K562 (cell line): ENCODE measurements around the gene TTC39A. TPM values are rescaled to one million over a fixed set of nuclear protein-coding genes. Genes with fewer than 3 reads are reported as not detected.

Experiments
- ATAC-seq: fragments of 200-7000 bp; cut with Tn5 transposase; 3 replicates; pipeline ENCODE4 v1.9.1; 2020; ENCODE audit warnings: moderate library complexity
- BruUV-seq: library from RNA; stranded (reverse); fragments of 400-500 nt; replicated peaks from 2 replicates; lab custom pipeline; 2021; lab: Mats Ljungman, UMichigan
- CTCF ChIA-PET: fragments of 300-600 bp; formaldehyde crosslinking; extraction: SDS; loops from one replicate; lab custom pipeline; 2021; ENCODE audit warnings: low intra/inter-chr PET ratio; lab: Yijun Ruan, JAX
- POLR2A ChIA-PET: fragments of 300-600, 350-650 bp; sonication (Branson Sonifier 250); formaldehyde crosslinking; extraction: SDS; loops from one replicate; lab custom pipeline; 2021; ENCODE audit warnings: antibody characterized with exemption, inconsistent platforms; lab: Yijun Ruan, JAX
- DNase-seq, 4 experiments: peaks; one replicate each; pipeline versions ENCODE4 v3.0.0 to v3.0.0-alpha.2; 2011 to 2018; ENCODE audit warnings: low spot score in 3 of 4, mixed read lengths in 3 of 4; ENCODE audit errors: extremely low read depth in 1 of 4
- FAIRE-seq: peaks from 2 replicates; lab custom pipeline; 2011; peaks lifted over from hg19 to GRCh38; lab: Jason Lieb, UNC
- H2AFZ ChIP-seq: 2 replicates; pipeline ENCODE4 v1.6.0; 2011; ENCODE audit warnings: low read depth, low read length, control low read depth, inconsistent platforms
- H3K27ac ChIP-seq: fragments of 200-600 bp; 3 replicates; pipeline ENCODE4 v1.8.0; 2011; ENCODE audit warnings: low read depth, mild to moderate bottlenecking, control low read depth, inconsistent platforms, low read length, moderate library complexity, mixed read lengths; ENCODE audit errors: extremely low read depth
- H3K27me3 ChIP-seq, 2 experiments: fragments of 300-600 bp in 1 of 2; 2 replicates in 1 of 2; 3 replicates in 1 of 2; pipeline versions ENCODE4 v1.6.0 to v1.8.0; 2011; ENCODE audit warnings: inconsistent platforms in 2 of 2, low read length in 2 of 2, mild to moderate bottlenecking in 1 of 2, mixed read lengths in 1 of 2, moderate library complexity in 1 of 2; ENCODE audit not compliant: control insufficient read depth in 2 of 2, insufficient read depth in 2 of 2
- H3K36me3 ChIP-seq: fragments of 300-600 bp; 3 replicates; pipeline ENCODE4 v1.8.0; 2011; ENCODE audit warnings: mild to moderate bottlenecking, low read length, inconsistent platforms; ENCODE audit not compliant: control insufficient read depth, insufficient read depth
- H3K4me1 ChIP-seq, 2 experiments: fragments of 200-600 bp in 1 of 2; replicated peaks in 1 of 2; 2 replicates in 1 of 2; 3 replicates in 1 of 2; pipeline versions ENCODE4 v1.5.1 to v1.8.0; 2011; ENCODE audit warnings: inconsistent platforms in 2 of 2, low read length in 2 of 2, mild to moderate bottlenecking in 1 of 2, mixed read lengths in 1 of 2, moderate library complexity in 1 of 2; ENCODE audit not compliant: control insufficient read depth in 2 of 2, insufficient read depth in 2 of 2
- H3K4me2 ChIP-seq: 2 replicates; pipeline ENCODE4 v1.6.1; 2011; ENCODE audit warnings: low read length, control low read depth, inconsistent platforms, mixed read lengths; ENCODE audit not compliant: insufficient read depth
- H3K4me3 ChIP-seq: fragments of 200-600 bp; sonication (generic), shearing (Covaris generic); 2 replicates; pipeline ENCODE4 v1.5.1; 2016; ENCODE audit warnings: control low read depth, inconsistent platforms
- H3K79me2 ChIP-seq: fragments of 200-600 bp; 3 replicates; pipeline ENCODE4 v1.8.0; 2011; ENCODE audit warnings: low read length, inconsistent platforms; ENCODE audit not compliant: control insufficient read depth, insufficient read depth
- H3K9ac ChIP-seq, 2 experiments: 2 replicates each; pipeline versions ENCODE4 v1.6.0 to v1.6.1; 2011; ENCODE audit warnings: low read depth in 2 of 2, low read length in 2 of 2, control low read depth in 1 of 2, inconsistent platforms in 1 of 2, mild to moderate bottlenecking in 1 of 2, mixed read lengths in 1 of 2; ENCODE audit not compliant: insufficient read depth in 1 of 2
- H3K9me1 ChIP-seq: one replicate; pipeline ENCODE4 v1.6.0; 2011; ENCODE audit warnings: inconsistent platforms, mild to moderate bottlenecking, low read length, moderate library complexity; ENCODE audit not compliant: control insufficient read depth, insufficient read depth
- H3K9me3 ChIP-seq: replicated peaks from 2 replicates; pipeline ENCODE4 v1.5.1; 2011; ENCODE audit warnings: low read depth, low read length, inconsistent platforms; ENCODE audit not compliant: control insufficient read depth, insufficient read depth
- H4K20me1 ChIP-seq: replicated peaks from 2 replicates; pipeline ENCODE4 v1.6.1; 2011; ENCODE audit warnings: low read length, inconsistent platforms, mixed read lengths; ENCODE audit not compliant: control insufficient read depth, insufficient read depth
- ATF1 ChIP-seq, 2 experiments: fragments of 450-650 bp in 1 of 2; IDR thresholded peaks; 2 replicates each; pipeline ENCODE4 v1.6.1; 2016; ENCODE audit warnings: missing compliant biosample characterization in 1 of 2, missing genetic modification characterization in 1 of 2
- HNRNPK ChIP-seq: fragments of 200-400 bp; formaldehyde crosslinking; IDR thresholded peaks from one replicate; pipeline ENCODE4 v1.6.1; 2018; ENCODE audit warnings: mild to moderate bottlenecking, low read depth, low read length; ENCODE audit not compliant: poor library complexity, severe bottlenecking
- JUND ChIP-seq, 2 experiments: IDR thresholded peaks; 2 replicates in 1 of 2; 3 replicates in 1 of 2; pipeline ENCODE4 v1.6.1; 2011; ENCODE audit warnings: borderline replicate concordance in 2 of 2, low read depth in 2 of 2, low read length in 2 of 2, improper control_type of control experiment in 1 of 2, missing biosample characterization in 1 of 2, missing genetic modification characterization in 1 of 2, missing genetic modification reagents in 1 of 2
- PML ChIP-seq: IDR thresholded peaks from 2 replicates; pipeline ENCODE4 v1.6.1; 2012; ENCODE audit warnings: low read length, inconsistent platforms
- RB1 ChIP-seq: fragments of 450-650 bp; IDR thresholded peaks from 2 replicates; pipeline ENCODE4 v1.6.1; 2017; ENCODE audit warnings: low read depth, mild to moderate bottlenecking
- RBM25 ChIP-seq: fragments of 200-400 bp; formaldehyde crosslinking; IDR thresholded peaks from 2 replicates; pipeline ENCODE4 v1.6.1; 2018; ENCODE audit warnings: low read length, low read depth, moderate library complexity; ENCODE audit not compliant: severe bottlenecking
- RBM39 ChIP-seq: fragments of 200-400 bp; formaldehyde crosslinking; optimal IDR thresholded peaks from 2 replicates; pipeline ENCODE3; 2018; ENCODE audit warnings: low read depth, low read length
- RNF2 ChIP-seq: sonication (generic); IDR thresholded peaks from 2 replicates; pipeline ENCODE4 v1.6.1; 2016
- SMAD1 ChIP-seq: fragments of 150-350 bp; IDR thresholded peaks from 2 replicates; pipeline ENCODE4 v1.6.1; 2014; ENCODE audit warnings: low read length, low read depth; ENCODE audit not compliant: partially characterized antibody
- SRSF1 ChIP-seq: fragments of 200-400 bp; formaldehyde crosslinking; IDR thresholded peaks from 2 replicates; pipeline ENCODE4 v1.6.1; 2017; ENCODE audit warnings: mild to moderate bottlenecking, low read depth, low read length, moderate library complexity
- TAF9B ChIP-seq: fragments of 450-650 bp; IDR thresholded peaks from 2 replicates; pipeline ENCODE4 v1.6.1; 2018; ENCODE audit warnings: mild to moderate bottlenecking; ENCODE audit not compliant: partially characterized antibody
- ZEB2 ChIP-seq: fragments of 450-650 bp; IDR thresholded peaks from 2 replicates; pipeline ENCODE4 v1.6.1; 2016
- ZFP36 ChIP-seq: fragments of 150-350 bp; IDR thresholded peaks from 2 replicates; pipeline ENCODE4 v1.6.1; 2018; ENCODE audit warnings: low read length, low read depth; ENCODE audit not compliant: partially characterized antibody
- ZNF197 ChIP-seq: fragments of 200-800 bp; sonication (Bioruptor generic); IDR thresholded peaks from 2 replicates; pipeline ENCODE4 v1.6.1; 2016; ENCODE audit warnings: low read depth, missing genetic modification characterization, missing compliant biosample characterization
- ZNF212 ChIP-seq: fragments of 450-650 bp; formaldehyde crosslinking; IDR thresholded peaks from 2 replicates; pipeline ENCODE4 v1.4.0; 2020; ENCODE audit warnings: mild to moderate bottlenecking
- ZNF436 ChIP-seq: fragments of 250-450, 450-650 bp; sonication (Bioruptor Pico); formaldehyde crosslinking; IDR thresholded peaks from 2 replicates; pipeline ENCODE4 v1.7.0; 2020; ENCODE audit warnings: mild to moderate bottlenecking
- ZNF444 ChIP-seq: fragments of 250-450 bp; sonication (Bioruptor Pico); IDR thresholded peaks from 2 replicates; pipeline ENCODE4 v1.4.0; 2020; ENCODE audit warnings: mild to moderate bottlenecking, moderate library complexity
- ZNF668 ChIP-seq: fragments of 250-450 bp; sonication (Bioruptor Pico); IDR thresholded peaks from 2 replicates; pipeline ENCODE4 v1.8.0; 2022; ENCODE audit warnings: mild to moderate bottlenecking, inconsistent platforms
- WGBS: fragments of 100-300 bp; shearing (Covaris generic); methylation state at CpG from one replicate; pipeline ENCODE4 v1.1.6; 2016; ENCODE audit warnings: low coverage, mixed read lengths; ENCODE audit not compliant: insufficient coverage; ENCODE audit errors: missing lambda C conversion rate; 5-methylcytosine and 5-hydroxymethylcytosine counted together
- in situ Hi-C: fragments of 300-500 bp; cut with MboI; formaldehyde crosslinking; loops from 4 replicates; pipeline ENCODE4 v1.15.0; 2018; ENCODE audit warnings: inconsistent platforms, mixed read lengths
- intact Hi-C: fragments of 100-400 bp; cut with micrococcal nuclease; formaldehyde crosslinking; loops from 2 replicates; pipeline ENCODE4 v1.14.2; 2022
- polyA plus RNA-seq, 8 experiments: library from polyadenylated mRNA; depleted of rRNA in 4 of 8; stranded (reverse) in 5 of 8; unstranded in 3 of 8; fragments of >200 nt; fragmentation: Nextera tagmentation in 2 of 8; fragmentation: Illumina TruSeq in 1 of 8; extraction: Ambion mirVana in 2 of 8; extraction: Trizol in 1 of 8; gene quantifications; 2 replicates each; pipeline versions ENCODE4 v1.2.1 to v1.2.3, GENCODE V29; 2011 to 2014; ENCODE audit warnings: inconsistent platforms in 1 of 8, missing spikeins in 1 of 8
- total RNA-seq, 7 experiments: library from RNA; depleted of rRNA in 6 of 7; stranded (reverse); fragments of >200 nt in 6 of 7; fragmentation: Illumina TruSeq in 2 of 7; extraction: Trizol in 2 of 7; gene quantifications; 2 replicates each; pipeline versions ENCODE4 v1.2.1 to v1.2.3, GENCODE V29; 2011 to 2021; ENCODE audit warnings: low replicate concordance in 1 of 7
- TF ChIP-seq, protein P1 (sequence below): fragments of 450-650 bp; IDR thresholded peaks from 2 replicates; pipeline ENCODE4 v1.6.1; 2018; ENCODE audit warnings: mild to moderate bottlenecking, low read depth; ENCODE audit not compliant: partially characterized antibody
- TF ChIP-seq, protein P2 (sequence below): fragments of 450-650 bp; formaldehyde crosslinking; IDR thresholded peaks from 2 replicates; pipeline ENCODE4 v1.4.0; 2022; ENCODE audit warnings: missing genetic modification characterization
- TF ChIP-seq, protein P3 (sequence below): fragments of 450-650 bp; conservative IDR thresholded peaks from 2 replicates; pipeline ENCODE4 v1.6.1; 2016; ENCODE audit warnings: missing genetic modification characterization, low read depth, mild to moderate bottlenecking, missing compliant biosample characterization, moderate library complexity

Gene TTC39A
- total and polyA plus RNA-seq, 9 of the 15 experiments (the other 6 are each of a cell fraction or from before 2014, with no cell fraction given), result 0.18 to 0.82 (median 0.35) TPM

DNA sequence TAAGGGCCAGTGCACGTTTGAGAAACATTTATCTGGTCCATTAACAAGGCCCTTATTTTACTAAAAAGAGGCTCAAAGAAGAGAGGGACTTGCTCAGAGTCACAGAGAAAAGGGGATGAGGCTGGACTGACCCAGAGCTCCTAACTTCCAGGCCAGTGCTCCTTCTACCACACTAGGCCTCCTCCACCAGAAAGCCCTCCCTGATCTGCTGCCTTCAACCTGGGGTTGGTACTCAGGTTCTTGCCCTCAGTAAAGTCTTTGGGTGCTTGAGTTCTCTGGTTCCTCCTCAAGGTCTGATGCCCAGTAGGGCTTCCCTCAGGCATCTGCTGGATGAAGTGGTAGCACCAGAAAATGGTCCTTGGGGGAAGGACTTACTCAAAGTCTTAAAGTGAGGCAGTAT, 26.0 kb downstream of the TTC39A start:
- FAIRE-seq, result no peak
- no TSS peak for BruUV-seq
- Histone ChIP-seq H3K4me1 (peaks cover 15 to 52% of the 10 kb centered on the region in 2 experiments; a peak in 4 of 5 replicates), H3K9ac (peak overlapping the region in 1 of 2 experiments; percentile 60; a peak in 1 of 4 replicates), H3K9me1 (no peaks in the 10 kb centered on the region), H3K4me3 (no peak overlapping the region), H3K79me2 (no peaks in the 10 kb centered on the region), H3K9me3 (no peaks in the 10 kb centered on the region; the same call in 1 of the 2 replicates), H2AFZ (peak overlapping the region; percentile 64; the same call in 1 of the 2 replicates), H3K27me3 (no peaks in the 10 kb centered on the region), H4K20me1 (no peaks in the 10 kb centered on the region), H3K27ac (no peak overlapping the region), H3K4me2 (no peak overlapping the region), H3K36me3 (no peaks in the 10 kb centered on the region)
- intact Hi-C loops, result no loop called here
- no peak for ATAC-seq
- ChIA-PET CTCF (no interaction called here), POLR2A (interaction anchor here (0.7 to 1.0 kb wide), 2 partner anchors 17 to 27 kb away, joined by 3 read pairs; no protein-coding TSS in a partner anchor)
- 0% methylated on average over 1 of the region's 1 CpG for WGBS
- in situ Hi-C loops, result no loop called here
- DNase-seq, result no peak
- TF ChIP-seq ZNF444 (CRISPR knock-in tag) (no peak), PML (no peak), RBM39 (no peak), JUND (IDR thresholded peaks at IDR 0.05; ENCODE audit: borderline replicate concordance, low read depth, low read length) (no peak), JUND (tag; IDR thresholded peaks at IDR 0.05; ENCODE audit: borderline replicate concordance, low read depth, low read length) (no peak), ZEB2 (no peak), HNRNPK (no peak), ZNF197 (CRISPR knock-in tag) (no peak), SRSF1 (no peak), RB1 (no peak), ZNF436 (peak; percentile 81; the same call in 1 of the 2 replicates), RNF2 (no peak), TAF9B (no peak), RBM25 (peak; percentile 84), ZNF668 (CRISPR knock-in tag) (no peak), ZNF212 (CRISPR knock-in tag) (no peak), ATF1 (CRISPR knock-in tag; IDR thresholded peaks at IDR 0.05) (no peak), ATF1 (tag; IDR thresholded peaks at IDR 0.05) (no peak), ZFP36 (peak; percentile 98), SMAD1 (no peak)
- TF ChIP-seq, protein P1, sequence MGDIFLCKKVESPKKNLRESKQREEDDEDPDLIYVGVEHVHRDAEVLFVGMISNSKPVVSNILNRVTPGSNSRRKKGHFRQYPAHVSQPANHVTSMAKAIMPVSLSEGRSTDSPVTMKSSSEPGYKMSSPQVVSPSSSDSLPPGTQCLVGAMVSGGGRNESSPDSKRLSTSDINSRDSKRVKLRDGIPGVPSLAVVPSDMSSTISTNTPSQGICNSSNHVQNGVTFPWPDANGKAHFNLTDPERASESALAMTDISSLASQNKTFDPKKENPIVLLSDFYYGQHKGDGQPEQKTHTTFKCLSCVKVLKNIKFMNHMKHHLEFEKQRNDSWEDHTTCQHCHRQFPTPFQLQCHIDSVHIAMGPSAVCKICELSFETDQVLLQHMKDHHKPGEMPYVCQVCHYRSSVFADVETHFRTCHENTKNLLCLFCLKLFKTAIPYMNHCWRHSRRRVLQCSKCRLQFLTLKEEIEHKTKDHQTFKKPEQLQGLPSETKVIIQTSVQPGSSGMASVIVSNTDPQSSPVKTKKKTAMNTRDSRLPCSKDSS, result no peak
- TF ChIP-seq, protein P2, sequence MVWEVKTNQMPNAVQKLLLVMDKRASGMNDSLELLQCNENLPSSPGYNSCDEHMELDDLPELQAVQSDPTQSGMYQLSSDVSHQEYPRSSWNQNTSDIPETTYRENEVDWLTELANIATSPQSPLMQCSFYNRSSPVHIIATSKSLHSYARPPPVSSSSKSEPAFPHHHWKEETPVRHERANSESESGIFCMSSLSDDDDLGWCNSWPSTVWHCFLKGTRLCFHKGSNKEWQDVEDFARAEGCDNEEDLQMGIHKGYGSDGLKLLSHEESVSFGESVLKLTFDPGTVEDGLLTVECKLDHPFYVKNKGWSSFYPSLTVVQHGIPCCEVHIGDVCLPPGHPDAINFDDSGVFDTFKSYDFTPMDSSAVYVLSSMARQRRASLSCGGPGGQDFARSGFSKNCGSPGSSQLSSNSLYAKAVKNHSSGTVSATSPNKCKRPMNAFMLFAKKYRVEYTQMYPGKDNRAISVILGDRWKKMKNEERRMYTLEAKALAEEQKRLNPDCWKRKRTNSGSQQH (CRISPR knock-in tag), result no peak
- TF ChIP-seq, protein P3, sequence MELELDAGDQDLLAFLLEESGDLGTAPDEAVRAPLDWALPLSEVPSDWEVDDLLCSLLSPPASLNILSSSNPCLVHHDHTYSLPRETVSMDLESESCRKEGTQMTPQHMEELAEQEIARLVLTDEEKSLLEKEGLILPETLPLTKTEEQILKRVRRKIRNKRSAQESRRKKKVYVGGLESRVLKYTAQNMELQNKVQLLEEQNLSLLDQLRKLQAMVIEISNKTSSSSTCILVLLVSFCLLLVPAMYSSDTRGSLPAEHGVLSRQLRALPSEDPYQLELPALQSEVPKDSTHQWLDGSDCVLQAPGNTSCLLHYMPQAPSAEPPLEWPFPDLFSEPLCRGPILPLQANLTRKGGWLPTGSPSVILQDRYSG (tag), result no peak
